GM21360 (cell line): Measurements from ENCODE around the gene AATK.
"Not testable (repeated sequence)": the region's sequence is repeated elsewhere in the genome, so short reads cannot be mapped to it uniquely, and the experiment has no call there.

Source experiments
- ATAC-seq: cut with Tn5 transposase; IDR thresholded peaks from one replicate; pipeline ENCODE4 v1.9.1; 2021; ENCODE audit warnings: mild to moderate bottlenecking, moderate library complexity; ENCODE audit not compliant: unreplicated experiment

Gene AATK

DNA sequence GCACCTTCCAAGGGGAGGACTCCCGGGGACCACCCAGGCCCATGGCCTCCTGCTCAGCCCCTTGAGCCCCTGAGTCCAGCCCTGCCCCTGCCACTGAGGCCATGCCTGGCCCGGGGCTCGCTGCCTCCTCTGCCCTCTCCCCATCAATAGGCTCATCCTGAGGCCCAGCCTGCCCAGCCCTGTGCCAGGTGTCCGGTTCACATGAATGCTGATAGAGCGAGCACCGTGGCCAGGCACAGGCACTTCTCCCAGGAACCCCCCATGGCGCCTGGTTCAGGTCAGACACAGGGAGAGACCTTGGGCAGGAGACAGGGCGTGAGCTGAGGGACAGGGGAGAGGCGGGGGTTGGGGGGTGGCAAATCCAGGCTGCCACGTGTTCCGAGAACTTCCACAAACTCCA lies 3.5 kb downstream of the AATK start:
- ATAC-seq: no peak

DNA sequence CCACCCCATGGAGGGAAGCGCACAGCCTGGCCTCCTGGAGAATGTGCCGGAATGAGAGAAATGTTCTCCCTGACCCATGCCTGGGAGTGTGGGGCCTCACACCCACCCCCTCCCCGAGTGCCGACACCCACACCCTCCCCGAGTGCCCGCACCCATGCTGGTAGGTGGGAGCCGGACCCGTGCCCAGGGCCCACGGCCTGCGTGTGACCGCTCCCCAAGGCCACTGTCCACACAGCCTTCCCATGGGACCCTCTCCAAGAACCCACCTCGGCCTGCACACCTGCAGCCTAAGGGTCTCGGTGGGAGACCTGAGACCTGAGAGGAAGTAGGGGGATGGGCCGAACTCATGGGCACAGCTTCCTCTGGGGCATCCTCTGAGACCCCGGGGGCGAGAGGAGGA lies 4.0 kb downstream of the AATK start:
- ATAC-seq: no peak

GRCh38 chr17:81161536-81161935 lies 4.5 kb downstream of the AATK start:
- ATAC-seq: no peak

DNA sequence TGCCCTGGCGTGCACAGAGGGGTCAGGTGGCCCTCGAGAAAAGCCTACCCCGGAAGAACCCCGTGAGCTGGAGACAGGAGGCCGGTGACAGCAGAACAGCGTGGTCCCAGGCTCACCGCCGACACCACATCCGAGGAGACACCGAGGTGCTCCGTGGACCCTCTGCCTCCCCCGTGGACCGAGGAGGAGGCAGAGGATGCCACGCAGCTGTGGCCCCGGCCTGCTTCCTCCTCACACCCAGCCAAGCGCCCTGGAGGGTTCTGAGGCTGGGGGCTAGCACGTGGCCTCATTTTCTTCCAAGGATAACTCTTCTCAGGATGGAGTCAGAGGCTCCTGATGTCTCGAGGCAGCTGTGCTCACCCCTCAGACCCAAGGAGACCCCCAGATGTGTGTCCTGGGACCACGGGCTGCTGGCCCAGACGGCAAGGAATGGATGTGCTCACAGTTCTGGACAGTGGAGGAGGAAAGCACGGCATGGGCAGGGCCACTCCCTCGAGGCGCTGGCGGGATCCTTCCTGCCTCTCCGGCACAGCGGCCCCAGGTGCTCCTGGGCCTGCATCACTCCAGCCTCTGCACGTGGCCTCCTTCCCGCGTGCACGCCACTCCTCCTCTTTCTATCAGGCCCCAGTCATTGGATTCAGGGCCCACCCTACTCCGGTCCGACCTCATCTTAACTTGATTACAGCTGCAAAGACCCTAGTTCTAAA lies 5.1 kb downstream of the AATK start:
- no peak for ATAC-seq

- no peak for ATAC-seq
These were observed 5.7 kb downstream of the AATK start for GRCh38 chr17:81160306-81160705.

GRCh38 chr17:81159611-81160265 lies 6.3 kb downstream of the AATK start:
- ATAC-seq: no peak

GRCh38 chr17:81158688-81159590 lies 7.1 kb downstream of the AATK start:
- no peak for ATAC-seq

DNA sequence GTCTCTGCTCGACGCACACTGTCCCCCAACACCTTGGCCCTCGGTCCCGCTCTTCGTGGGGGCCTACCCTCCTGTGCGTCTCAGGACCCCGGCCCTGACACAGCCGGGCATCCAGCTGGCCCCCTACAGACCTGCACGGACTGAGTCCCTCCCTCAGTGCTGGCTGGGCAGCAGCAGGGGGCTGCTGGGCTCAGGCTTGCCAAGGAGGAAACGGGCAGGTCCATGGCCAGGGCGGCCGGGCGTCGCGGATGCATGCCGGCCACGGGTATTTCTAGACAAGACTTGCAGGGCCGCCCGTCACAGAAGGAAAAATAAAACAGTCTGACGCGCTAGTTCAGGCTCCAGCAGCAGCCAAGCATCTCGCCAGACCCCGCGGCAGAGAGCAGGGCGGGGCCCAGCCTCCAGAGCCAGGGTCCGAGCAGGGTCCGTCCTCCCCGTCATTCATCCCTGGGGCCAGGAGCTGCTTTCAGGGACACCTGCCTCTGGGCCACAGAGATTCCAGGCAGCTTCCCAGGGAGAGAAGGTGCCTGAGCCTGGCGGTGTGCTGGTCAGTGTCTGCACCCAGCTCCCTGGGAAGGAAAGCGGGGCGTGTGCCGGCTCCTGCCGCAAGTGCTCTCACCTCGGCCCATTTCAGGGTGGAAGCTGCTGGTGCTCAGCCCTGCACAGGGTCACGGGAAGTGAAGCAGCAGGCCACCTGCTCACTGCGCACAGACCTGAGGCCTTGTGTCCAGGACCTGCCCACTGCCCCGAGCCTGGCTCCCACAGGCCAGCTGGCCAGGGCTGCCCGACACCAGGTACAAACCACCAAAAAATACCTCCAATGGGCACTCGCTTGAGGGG lies 8.0 kb downstream of the AATK start:
- no peak for ATAC-seq

DNA sequence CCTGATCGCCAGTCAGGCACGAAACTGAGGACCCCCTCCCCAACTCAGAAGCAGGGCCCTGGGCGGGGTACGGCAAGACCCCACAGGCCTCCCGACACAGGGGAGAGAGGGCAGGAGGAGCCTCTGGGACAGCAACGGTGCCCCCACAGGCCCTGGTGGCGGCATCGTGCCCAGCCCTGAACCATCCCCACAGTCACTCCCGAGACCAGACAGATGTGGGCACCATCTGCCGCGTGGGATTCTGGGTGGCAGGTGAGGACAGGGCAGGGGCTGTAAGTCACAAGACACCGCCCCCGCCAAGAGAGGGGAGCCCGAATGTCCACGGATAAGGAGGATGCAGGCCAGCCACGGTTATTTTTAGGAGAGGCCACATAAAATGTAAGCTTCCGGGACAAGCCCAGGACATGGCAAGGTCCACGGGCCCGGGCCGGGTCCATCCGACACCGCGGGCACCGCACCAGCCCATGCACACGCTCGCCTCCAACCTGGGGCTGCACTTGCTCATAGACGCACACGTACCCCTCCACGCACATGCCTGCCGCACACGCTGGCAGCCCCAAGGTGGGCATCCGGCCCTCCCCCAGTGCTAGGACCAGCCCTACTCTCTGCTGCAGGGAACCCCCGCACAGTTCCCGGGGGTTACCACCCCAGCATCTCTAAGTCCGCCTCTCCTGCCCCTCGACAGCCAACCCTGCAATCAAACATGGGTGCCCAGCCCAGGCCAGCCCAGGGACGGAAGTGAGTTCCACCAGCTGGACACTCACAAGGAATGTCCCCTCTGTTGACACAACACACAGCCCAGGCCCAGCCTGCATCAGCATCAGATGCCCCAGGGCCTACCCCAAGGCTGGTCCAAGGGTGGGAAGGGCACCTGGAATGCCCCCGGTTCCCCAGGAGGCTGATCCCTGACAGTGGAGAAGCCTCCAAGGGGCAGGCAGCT lies 8.9 kb downstream of the AATK start:
- no peak for ATAC-seq

DNA sequence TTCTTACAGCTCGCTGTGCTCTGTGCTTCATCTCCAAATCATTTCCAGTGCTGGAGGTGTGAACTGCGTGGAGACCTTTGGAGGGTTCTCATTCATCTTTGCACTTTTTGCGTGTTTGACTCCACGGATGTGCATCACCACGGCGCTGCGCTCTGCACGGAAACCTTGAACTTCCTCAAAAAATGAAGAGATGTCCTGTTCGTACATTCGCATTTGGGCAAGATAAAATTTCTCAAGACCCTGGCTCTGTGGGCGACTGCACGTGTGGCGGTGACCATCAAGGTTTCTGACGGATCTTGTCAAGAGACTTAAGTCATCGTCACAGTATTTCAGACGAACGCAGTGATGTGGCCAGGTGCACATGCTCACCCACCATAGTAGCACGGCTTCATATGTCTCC lies 11.1 kb downstream of the AATK start:
- no peak for ATAC-seq

DNA sequence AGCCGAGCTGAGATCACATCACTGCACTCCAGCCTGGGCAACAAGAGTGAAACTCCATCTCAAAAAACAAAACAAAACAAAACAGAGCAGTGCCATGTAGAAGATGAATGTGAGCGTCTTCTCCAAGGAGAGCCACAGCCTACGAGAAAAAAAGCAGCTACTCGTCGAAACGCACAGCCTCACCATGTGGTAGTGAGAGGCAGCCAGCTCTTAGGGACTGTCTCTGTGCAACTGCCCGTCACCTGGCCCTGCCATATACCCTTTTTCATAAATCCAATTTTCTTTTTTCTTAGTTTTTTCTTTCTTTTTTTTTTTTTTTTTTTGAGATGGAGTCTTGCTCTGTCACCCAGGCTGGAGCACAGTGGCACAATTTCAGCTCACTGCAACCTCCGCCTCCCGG lies 12.0 kb downstream of the AATK start:
- ATAC-seq: not testable (repeated sequence)

- no peak for ATAC-seq
These were observed 12.6 kb downstream of the AATK start for GRCh38 chr17:81153340-81153803.

DNA sequence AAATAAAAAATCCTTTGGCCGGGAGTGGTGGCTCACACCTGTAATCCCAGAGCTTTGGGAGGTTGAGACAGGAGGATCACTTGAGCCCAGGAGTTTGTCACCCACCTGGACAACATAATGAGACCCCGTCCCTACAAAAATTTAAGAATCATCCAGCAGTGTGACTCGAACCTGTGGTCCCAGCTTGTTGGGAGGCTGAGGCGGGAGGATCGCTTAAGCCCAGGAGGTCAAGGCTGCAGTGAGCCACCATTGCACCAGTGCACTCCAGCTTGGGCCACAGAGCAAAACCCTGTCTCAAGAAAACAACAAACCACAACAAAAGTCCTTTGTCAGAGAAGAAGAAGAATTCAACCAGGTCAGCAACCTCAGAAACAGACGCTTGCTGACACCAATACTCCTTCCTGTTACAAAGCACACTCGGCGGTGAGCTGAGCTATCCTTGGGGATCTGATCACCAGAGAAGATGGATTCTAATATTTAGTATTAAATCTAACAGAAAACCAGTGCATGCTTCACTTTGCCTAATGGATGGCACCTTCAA lies 13.7 kb downstream of the AATK start:
- ATAC-seq: no peak

DNA sequence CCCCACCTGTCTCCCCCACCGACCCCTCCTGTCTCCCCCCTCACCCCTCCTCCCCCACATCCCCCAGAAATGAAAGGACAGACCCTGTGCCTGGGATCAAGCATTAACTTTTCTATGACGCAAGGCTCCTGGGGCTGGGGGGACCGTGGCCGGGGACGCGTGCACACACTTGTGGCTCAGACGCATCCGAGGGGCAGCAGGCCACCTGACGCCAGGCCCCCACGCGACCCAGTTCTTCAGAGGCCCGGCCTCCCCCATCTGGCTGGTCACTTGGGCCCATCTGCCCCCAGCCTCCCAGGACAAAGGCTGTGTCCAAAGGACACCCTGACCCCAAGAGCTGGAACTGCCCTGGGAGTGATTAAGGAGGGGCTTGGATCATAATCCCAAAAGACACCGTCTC lies 14.7 kb downstream of the AATK start:
- ATAC-seq: no peak

DNA sequence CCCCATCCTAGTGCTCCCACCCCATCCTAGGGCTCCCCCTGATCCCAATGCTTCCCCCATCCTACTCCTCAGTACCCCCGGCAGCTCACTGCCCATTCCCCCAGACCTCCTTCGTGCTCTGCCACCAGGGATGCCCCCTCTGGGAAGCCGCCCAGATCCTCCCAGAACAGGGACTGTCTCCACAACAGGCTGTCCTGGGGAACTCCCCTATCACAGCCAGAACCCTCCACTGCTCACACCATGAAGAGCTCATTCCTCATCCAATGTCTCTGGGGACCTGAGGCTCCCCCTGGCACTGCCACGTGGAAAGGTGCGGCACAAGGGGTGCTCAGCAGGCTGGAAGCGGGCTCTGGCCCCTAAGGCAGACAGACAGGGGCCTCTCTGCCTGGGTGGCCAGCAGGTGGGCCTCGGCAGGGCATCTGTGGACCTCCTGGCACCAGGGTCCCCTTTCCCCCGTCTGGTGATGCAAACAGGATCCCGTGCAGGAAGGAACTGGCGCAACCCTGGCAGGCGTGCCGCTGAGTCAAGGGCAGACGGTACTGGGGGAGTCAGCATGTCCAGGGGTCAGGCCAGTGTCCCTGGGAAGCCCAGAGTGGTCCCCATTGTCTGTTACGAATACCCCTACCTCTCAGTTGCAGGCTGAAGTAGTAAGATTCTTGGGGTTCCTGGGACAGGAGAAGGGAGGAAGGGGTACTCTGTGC lies 15.5 kb downstream of the AATK start:
- no peak for ATAC-seq

DNA sequence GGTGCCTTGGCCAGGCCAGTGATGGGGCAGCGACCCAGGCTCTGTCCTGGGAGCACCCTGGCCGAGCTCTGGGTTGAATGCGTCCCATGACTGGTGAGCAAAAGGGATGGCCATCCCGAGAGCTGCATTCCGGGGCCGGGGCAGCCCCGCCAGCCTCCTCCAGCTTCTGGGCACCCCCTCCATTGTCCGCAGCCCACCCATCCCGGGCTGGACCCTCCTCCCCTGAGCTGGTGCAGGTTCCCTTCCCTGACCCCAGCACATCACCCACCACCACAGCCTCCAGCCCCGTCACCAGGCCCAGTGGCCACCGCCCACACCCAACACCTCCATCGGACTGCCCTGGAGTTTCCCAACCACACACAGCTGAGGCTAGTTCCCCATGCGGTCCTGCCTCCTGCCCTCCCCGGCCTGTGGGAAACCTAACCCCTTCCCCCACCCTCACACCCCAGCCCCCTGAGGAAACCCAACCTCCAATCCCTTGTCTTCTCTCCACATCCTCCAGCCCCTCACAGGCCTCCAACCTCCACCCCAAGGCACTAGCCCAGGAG lies 17.0 kb downstream of the AATK start:
- no peak for ATAC-seq

GRCh38 chr17:81148571-81148970 lies 17.4 kb downstream of the AATK start:
- ATAC-seq: no peak

DNA sequence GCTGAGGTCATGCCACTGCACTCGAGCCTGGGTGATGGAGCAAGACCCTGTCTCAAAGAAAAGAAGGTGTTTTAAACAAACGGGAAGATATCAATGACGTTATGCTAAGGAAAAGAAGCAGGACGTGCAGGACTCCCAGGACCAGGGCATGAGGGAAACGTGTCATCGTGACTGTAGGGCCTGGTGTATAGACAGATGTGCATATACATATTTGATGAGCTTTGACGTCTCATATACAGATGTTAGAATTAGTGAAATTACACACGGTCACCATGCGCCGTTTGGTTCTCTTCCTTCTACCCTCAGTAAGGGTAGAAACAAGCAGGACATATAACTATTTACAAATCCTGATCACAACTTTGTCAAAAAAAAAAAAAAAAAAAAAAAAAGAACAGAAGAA lies 18.3 kb downstream of the AATK start:
- no peak for ATAC-seq
